ENCODE results near the gene LARGE1.
"Not testable (repeated sequence)": the region's sequence is repeated elsewhere in the genome, so short reads cannot be mapped to it uniquely, and the experiment has no call there.

Gene LARGE1

DNA sequence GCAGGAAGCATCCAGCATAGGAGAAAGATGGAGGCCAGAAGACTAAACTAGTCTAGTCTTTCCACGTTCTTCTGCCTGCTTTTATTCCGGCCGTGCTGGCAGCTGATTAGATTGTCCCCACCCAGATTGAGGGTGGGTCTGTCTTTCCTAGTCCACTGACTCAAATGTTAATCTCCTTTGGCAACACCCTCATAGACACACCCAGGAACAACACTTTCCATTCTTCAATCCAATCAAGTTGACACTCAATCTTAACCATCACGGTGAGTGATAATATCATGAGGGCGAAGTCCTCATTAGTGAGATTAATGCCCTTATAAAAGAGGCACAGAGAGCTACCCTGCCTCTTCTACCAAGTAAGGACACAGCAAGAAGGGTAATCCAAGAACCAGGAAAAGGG, 424.2 kb downstream of the LARGE1 start:
- in situ Hi-C loops (cut with MboI; ENCODE audit: low sequenced_read_pairs) = no loop called here

- in situ Hi-C loops (cut with MboI; ENCODE audit: low sequenced_read_pairs) = no loop called here
Measured at GRCh38 chr22:33493476-33494205, 426.6 kb downstream of the LARGE1 start.

GRCh38 chr22:33492210-33492651, 428.0 kb downstream of the LARGE1 start:
- in situ Hi-C loops (cut with MboI; ENCODE audit: low sequenced_read_pairs) = no loop called here

DNA sequence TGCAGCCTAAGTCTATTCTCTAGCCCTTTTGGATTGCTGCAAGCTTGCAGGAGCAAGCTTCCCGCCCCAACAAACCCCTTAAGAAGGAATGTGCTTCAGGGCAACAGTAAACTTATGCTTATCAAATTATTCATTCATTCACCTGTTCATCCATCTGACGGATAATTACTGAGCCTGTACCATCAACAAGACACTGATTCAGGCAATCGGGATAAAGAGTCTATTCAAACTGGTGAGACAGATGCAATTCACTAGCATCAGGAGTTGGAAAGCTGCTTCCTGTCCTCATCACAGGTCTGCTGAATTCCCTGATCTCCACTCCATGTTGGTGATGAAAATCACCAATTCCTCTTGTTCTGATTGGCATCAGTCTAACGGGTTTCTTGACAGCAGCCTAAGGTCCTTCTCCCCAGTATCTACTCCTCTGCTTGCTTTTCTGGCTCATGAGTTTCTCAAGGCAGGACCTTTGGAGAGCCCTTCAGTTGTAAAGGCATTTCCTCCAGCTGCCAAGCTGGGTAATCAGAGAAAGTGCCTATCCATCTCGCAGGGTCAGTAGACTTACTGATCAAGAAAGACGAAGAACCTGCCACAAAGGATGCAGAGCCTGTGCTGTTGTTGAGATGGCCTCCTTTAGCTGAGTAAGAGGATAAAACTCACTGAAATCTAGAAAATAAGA, 433.1 kb downstream of the LARGE1 start:
- in situ Hi-C loops (cut with MboI; ENCODE audit: low sequenced_read_pairs) = no loop called here

- in situ Hi-C loops (cut with MboI; ENCODE audit: low sequenced_read_pairs) = no loop called here
Measured at GRCh38 chr22:33481550-33481949, 438.7 kb downstream of the LARGE1 start.

- in situ Hi-C loops (cut with MboI; ENCODE audit: low sequenced_read_pairs) = no loop called here
Measured at GRCh38 chr22:33477120-33478111, 442.9 kb downstream of the LARGE1 start.

- in situ Hi-C loops (cut with MboI; ENCODE audit: low sequenced_read_pairs) = no loop called here
Measured at GRCh38 chr22:33476716-33477115, 443.6 kb downstream of the LARGE1 start.

- in situ Hi-C loops (cut with MboI; ENCODE audit: low sequenced_read_pairs) = no loop called here
Measured at GRCh38 chr22:33476206-33476605, 444.1 kb downstream of the LARGE1 start.

DNA sequence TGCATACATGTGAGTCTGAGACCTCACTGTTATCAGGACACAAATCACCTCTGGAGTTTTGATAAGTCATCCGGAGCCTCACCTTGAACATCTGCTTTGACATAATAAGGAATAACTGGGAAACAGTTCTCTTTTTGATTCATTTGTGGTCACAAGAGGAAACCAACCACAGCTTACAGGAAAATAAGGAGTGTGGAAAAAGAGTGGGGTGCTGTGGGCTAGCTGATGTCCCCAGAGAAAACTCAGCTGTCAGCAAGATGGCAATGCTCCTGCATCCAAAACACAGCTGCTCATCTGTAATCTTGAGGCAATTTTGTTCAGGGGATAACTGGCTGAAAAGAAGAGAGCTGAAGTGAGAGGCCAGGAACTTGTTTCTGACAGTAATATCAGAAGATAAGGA, 445.7 kb downstream of the LARGE1 start:
- in situ Hi-C loops (cut with MboI; ENCODE audit: low sequenced_read_pairs) = no loop called here

DNA sequence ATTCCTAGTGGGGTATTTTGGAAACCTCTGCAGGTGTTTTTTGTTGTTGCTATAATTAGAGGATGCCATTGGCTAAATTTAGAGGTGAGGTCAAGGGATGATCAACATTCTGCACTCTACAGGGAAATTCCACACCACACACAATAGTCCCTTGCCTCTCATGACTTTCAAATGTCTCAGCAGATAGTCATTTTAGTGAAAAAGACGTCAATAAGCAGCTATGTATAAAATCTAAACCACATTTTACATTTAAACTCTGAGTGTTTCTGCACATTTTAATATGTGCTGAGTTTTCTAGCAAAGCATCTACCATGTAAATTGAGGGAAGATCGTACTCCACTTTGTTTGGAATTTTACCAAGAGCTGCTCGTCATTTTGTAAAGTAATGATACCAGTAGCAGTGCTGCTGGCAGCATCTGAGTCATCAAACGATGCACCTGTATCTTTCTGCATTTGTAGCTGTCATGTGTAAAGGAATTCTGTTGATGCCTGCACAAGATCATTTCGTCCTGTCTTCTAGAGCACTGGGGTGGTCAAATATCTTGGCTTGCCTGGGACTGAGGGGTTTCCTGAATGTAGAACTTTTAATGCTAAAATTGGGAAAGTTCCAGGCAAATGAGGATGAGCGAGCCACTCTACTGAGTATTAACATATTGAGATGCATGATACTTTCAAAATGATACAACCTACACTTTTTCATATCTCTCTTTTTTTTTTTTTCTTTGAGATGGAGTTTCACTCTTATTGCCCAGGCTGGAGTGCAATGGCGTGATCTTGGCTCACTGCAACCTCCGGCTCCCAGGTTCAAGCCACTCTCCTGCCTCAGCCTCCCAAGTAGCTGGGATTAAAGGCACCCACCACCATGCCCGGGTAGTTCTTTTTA, 447.6 kb downstream of the LARGE1 start:
- in situ Hi-C loops (cut with MboI; ENCODE audit: low sequenced_read_pairs) = no loop called here

DNA sequence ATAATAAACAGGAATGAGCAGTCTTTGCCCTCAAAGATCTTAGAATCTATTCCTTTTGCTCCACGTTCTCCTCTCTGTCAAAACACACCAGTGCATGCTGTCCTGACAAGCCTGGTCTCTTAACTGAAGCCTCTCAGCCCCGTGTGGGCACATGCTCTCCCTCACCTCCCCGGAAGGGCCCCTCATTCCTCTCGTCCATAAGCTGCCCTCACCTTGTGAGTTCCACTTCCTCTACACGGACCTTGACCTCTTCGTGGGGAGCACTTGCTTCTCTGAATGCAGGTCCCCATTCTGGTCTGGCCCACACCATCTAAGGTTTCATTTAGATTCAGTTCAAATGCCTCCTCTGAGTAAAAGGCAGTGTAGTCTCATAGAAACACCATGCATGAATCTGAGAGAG, 449.8 kb downstream of the LARGE1 start:
- in situ Hi-C loops (cut with MboI; ENCODE audit: low sequenced_read_pairs) = no loop called here

DNA sequence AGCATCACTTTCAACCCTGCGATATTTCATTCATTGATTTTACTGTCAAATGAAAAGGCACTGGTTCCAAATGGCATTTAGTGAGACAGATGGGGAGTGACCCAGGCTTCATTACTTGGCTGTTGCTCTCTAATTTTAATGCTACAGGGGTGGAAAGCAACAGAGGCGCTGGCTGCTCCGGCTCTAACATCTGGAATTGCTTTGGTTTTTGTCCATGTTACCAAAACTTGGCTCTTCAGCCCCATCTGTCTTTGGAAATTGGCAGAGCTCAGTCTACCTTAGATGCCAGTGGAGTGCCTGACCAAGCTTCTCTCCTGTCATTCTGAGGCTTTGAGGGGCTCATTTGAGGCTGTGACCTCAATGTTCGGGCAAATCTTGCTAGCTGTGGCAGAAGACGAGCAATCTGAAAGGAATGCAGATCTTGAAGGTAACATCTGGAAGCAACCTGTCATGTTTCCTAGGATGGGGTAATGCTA, 452.6 kb downstream of the LARGE1 start:
- in situ Hi-C loops (cut with MboI; ENCODE audit: low sequenced_read_pairs) = no loop called here

DNA sequence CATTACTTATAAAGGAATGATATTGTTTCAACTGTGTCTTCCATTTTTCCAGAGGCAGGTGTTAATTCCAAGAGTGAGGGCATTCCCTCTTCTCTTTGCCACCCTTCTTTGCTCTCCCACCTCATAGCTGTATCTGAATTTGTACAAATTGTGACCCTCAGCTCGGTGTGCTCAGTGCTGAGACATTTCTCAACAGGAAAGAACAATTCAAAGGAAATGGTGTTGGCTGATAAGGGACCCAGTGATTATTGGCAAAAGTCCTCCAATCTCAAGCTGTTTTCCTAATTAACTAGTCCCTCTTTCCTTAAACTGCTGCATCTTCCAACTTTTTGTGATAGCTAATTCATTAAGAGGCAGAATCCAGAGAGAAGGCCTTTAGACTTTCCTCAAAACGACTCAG, 453.2 kb downstream of the LARGE1 start:
- in situ Hi-C loops (cut with MboI; ENCODE audit: low sequenced_read_pairs) = no loop called here

DNA sequence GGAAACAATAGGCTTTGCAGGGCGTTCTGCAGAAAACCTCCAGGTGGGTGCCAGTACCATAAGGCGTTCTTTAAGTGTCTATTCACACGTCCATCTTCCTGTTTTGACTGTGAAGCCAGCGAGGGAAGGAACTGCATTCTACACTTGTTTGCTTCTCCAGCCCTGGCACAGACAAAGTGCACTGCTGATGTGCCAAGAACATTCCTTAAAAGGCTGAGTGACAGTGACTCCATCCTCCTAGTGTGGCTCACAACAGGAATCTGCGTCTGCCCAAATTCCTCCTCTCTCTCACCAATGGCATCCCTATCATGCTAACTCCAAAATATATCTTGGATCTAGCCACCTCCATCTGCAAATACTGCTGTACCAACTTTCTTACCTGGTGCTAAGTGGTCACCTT, 454.7 kb downstream of the LARGE1 start:
- in situ Hi-C loops (cut with MboI; ENCODE audit: low sequenced_read_pairs) = no loop called here

- in situ Hi-C loops (cut with MboI; ENCODE audit: low sequenced_read_pairs) = no loop called here
Measured at GRCh38 chr22:33464698-33465097, 455.6 kb downstream of the LARGE1 start.

GRCh38 chr22:33461698-33462434, 458.4 kb downstream of the LARGE1 start:
- in situ Hi-C loops (cut with MboI; ENCODE audit: low sequenced_read_pairs) = no loop called here

DNA sequence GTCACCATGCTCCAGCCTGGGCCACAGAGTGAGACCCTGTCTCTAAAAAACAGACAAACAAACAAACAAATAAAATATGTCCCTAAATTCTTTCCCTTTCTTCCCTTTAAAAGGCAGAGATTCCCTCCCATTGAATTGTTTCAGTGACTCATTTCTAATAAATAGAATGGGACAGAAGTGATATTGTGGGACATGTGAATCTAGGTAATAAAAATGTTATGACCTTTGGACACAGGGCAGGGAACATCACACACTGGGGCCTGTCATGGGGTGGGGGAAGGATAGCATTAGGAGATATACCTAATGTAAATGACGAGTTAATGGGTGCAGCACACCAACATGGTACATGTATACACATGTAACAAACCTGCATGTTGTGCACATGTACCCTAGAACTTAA, 459.0 kb downstream of the LARGE1 start:
- in situ Hi-C loops (cut with MboI; ENCODE audit: low sequenced_read_pairs) = not testable (repeated sequence)

GRCh38 chr22:33459137-33459536, 461.1 kb downstream of the LARGE1 start:
- in situ Hi-C loops (cut with MboI; ENCODE audit: low sequenced_read_pairs) = no loop called here

DNA sequence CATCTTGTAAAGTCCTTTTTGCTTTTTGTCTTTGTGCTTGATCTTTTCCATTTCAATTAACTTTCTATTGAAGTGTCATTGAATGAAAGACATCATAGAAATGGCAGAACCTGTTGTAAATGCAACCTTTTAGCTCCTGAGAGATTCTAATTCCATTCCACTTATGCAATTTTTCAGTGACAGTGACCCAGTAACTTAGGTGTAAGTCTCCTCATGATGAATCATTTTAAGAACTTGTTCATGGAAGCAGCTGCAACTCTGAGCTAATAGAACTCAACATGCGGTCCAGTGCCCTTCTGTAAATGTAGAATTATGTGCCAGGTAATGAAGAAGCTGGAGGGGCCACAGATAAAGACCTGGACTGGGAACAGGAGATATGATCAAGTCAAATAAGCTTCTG, 463.8 kb downstream of the LARGE1 start:
- in situ Hi-C loops (cut with MboI; ENCODE audit: low sequenced_read_pairs) = no loop called here

DNA sequence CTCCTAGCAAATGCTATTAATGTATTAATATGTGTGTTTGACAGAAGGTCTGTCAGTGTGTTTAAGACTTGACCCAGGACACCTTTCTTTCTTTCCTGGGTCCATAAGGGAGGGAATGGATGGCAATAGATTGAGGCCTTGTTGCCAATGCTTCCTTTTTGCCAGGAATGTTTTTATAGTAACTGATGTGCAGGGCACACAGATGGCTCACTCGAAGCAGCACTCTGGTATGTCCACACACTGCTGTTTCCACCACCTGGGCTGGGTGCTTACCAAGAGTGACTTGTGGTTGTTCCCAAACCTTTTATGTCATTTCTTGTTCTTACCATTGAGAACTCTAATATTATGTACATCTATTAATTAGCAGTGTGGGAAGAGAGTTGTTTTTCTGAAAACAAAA, 465.2 kb downstream of the LARGE1 start:
- in situ Hi-C loops (cut with MboI; ENCODE audit: low sequenced_read_pairs) = no loop called here
